Trophoblast cell (in vitro differentiated cells and primary cell): ENCODE data around the gene CAV1.

Experiments
- DNase-seq, 2 donors: peaks; one replicate each; pipeline ENCODE4 v3.0.0-alpha.2; 2016
- H2AFZ ChIP-seq: 2 replicates; pipeline ENCODE4 v1.6.1; 2013; ENCODE audit warnings: low read length, moderate library complexity, mild to moderate bottlenecking; ENCODE audit not compliant: insufficient read depth, poor library complexity
- H2AK5ac ChIP-seq: 2 replicates; pipeline ENCODE4 v1.6.1; 2013; ENCODE audit warnings: mild to moderate bottlenecking, low read length
- H2BK120ac ChIP-seq: 2 replicates; pipeline ENCODE4 v1.6.1; 2013; ENCODE audit warnings: low read length, mild to moderate bottlenecking, moderate library complexity; ENCODE audit not compliant: insufficient read depth, poor library complexity
- H2BK12ac ChIP-seq: 2 replicates; pipeline ENCODE4 v1.6.1; 2013; ENCODE audit warnings: mild to moderate bottlenecking, low read length, moderate library complexity
- H2BK5ac ChIP-seq: 2 replicates; pipeline ENCODE4 v1.6.1; 2013; ENCODE audit warnings: low read length, low read depth, moderate library complexity, mild to moderate bottlenecking; ENCODE audit not compliant: poor library complexity
- H3K14ac ChIP-seq: 2 replicates; pipeline ENCODE4 v1.6.1; 2013; ENCODE audit warnings: mild to moderate bottlenecking, low read length
- H3K18ac ChIP-seq: 2 replicates; pipeline ENCODE4 v1.6.1; 2013; ENCODE audit warnings: mild to moderate bottlenecking, low read length
- H3K23ac ChIP-seq: 2 replicates; pipeline ENCODE4 v1.6.1; 2013; ENCODE audit warnings: low read length
- H3K27ac ChIP-seq: 2 replicates; pipeline ENCODE4 v1.5.1; 2013; ENCODE audit warnings: low read depth, mild to moderate bottlenecking, inconsistent platforms, low read length, moderate library complexity
- H3K27me3 ChIP-seq: 2 replicates; pipeline ENCODE4 v1.6.1; 2013; ENCODE audit warnings: inconsistent platforms, mild to moderate bottlenecking, low read length, moderate library complexity; ENCODE audit not compliant: insufficient read depth
- H3K36me3 ChIP-seq, 2 experiments: 1 replicate in 1 of 2; 2 replicates in 1 of 2; pipeline ENCODE4 v1.6.1; 2013; ENCODE audit warnings: low read length in 2 of 2, mild to moderate bottlenecking in 2 of 2, moderate library complexity in 1 of 2; ENCODE audit not compliant: insufficient read depth in 2 of 2, control insufficient read depth in 1 of 2
- H3K4ac ChIP-seq: 2 replicates; pipeline ENCODE4 v1.6.1; 2013; ENCODE audit warnings: low read depth, mild to moderate bottlenecking, low read length, moderate library complexity
- H3K4me1 ChIP-seq, 2 experiments: 1 replicate in 1 of 2; 2 replicates in 1 of 2; pipeline ENCODE4 v1.6.1; 2013; ENCODE audit warnings: low read length in 2 of 2, mild to moderate bottlenecking in 2 of 2, moderate library complexity in 1 of 2; ENCODE audit not compliant: insufficient read depth in 2 of 2, control insufficient read depth in 1 of 2
- H3K4me2 ChIP-seq: 2 replicates; pipeline ENCODE4 v1.6.1; 2013; ENCODE audit warnings: inconsistent platforms, mild to moderate bottlenecking, low read length, moderate library complexity
- H3K4me3 ChIP-seq: 2 replicates; pipeline ENCODE4 v1.5.1; 2013; ENCODE audit warnings: mild to moderate bottlenecking, low read depth, low read length, inconsistent platforms
- H3K79me1 ChIP-seq: one replicate; pipeline ENCODE4 v1.6.1; 2013; ENCODE audit warnings: low read length
- H3K79me2 ChIP-seq: 2 replicates; pipeline ENCODE4 v1.6.1; 2013; ENCODE audit warnings: low read length, mild to moderate bottlenecking; ENCODE audit not compliant: control insufficient read depth, insufficient read depth, poor library complexity
- H3K9ac ChIP-seq: 2 replicates; pipeline ENCODE4 v1.6.1; 2013; ENCODE audit warnings: mild to moderate bottlenecking, low read length
- H3K9me3 ChIP-seq: 2 replicates; pipeline ENCODE4 v1.6.1; 2013; ENCODE audit warnings: low read depth, mild to moderate bottlenecking, control low read depth, inconsistent platforms, low read length; ENCODE audit not compliant: insufficient read depth
- H4K12ac ChIP-seq: 2 replicates; pipeline ENCODE4 v1.6.1; 2013; ENCODE audit warnings: low read depth, mild to moderate bottlenecking, low read length, moderate library complexity
- H4K8ac ChIP-seq: 2 replicates; pipeline ENCODE4 v1.6.1; 2013; ENCODE audit warnings: low read depth, mild to moderate bottlenecking, low read length, moderate library complexity
- H4K91ac ChIP-seq: one replicate; pipeline ENCODE4 v1.6.1; 2013; ENCODE audit warnings: low read depth, mild to moderate bottlenecking, low read length, moderate library complexity
- WGBS: extraction: QIAGEN DNeasy Blood & Tissue Kit; methylation state at CpG from one replicate; pipeline ENCODE4 v1.1.7; 2013; ENCODE audit warnings: missing lambda C conversion rate; ENCODE audit not compliant: insufficient read length, insufficient coverage; ENCODE audit errors: extremely low coverage; 5-methylcytosine and 5-hydroxymethylcytosine counted together

Gene CAV1

GRCh38 chr7:116492654-116493109 is 32.2 kb upstream of the CAV1 start:
- no peak overlapping the region for H3K23ac ChIP-seq
- no peak overlapping the region for H2BK120ac ChIP-seq

DNA sequence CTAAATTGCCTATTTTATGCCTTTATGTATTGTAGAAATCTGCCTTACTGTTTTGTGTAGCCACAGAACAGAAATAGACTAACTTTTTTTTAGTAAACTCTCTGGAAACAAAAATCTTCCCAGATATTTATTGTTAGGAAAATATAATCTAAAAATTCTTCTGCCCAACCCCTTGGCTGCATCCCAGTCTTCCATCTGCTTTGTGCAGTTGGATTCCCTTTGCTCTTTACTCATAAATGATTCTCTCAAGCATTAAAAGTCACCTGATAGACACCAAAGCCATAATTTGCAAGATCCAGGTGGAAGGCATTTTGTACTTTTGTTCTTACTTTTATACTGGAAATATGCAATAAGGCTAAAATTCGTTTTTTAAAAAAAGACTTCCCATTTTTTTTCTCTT is 31.4 kb upstream of the CAV1 start:
- Histone ChIP-seq H3K14ac (no peak overlapping the region), H3K36me3 (no peaks in the 10 kb centered on the region), H3K79me1 (no peaks in the 10 kb centered on the region), H3K4me3 (no peak overlapping the region), H3K9ac (no peak overlapping the region), H2AFZ (no peak overlapping the region), H2BK12ac (no peak overlapping the region), H3K9me3 (no peaks in the 10 kb centered on the region), H3K4me1 (no peaks in the 10 kb centered on the region), H3K4me2 (no peak overlapping the region), H2BK5ac (no peak overlapping the region), H2BK120ac (no peak overlapping the region), H4K8ac (no peak overlapping the region), H3K27me3 (no peaks in the 10 kb centered on the region), H4K12ac (no peak overlapping the region), H3K4ac (no peak overlapping the region), H3K18ac (no peak overlapping the region), H2AK5ac (no peak overlapping the region), H3K27ac (no peak overlapping the region), H3K79me2 (no peaks in the 10 kb centered on the region), H3K23ac (no peak overlapping the region), H4K91ac (no peak overlapping the region)
- WGBS = no CpG with 5 or more reads among the region's 1 CpG
- DNase-seq = no peak

More at GRCh38 chr7:116492654-116493109, 32.2 kb upstream of the CAV1 start:
- no peak overlapping the region for H3K4ac ChIP-seq
- no peaks in the 10 kb centered on the region for H3K79me1 ChIP-seq
- no peak overlapping the region for H2AFZ ChIP-seq
- H3K9ac ChIP-seq = no peak overlapping the region
- no peaks in the 10 kb centered on the region for H3K27me3 ChIP-seq
- no peak overlapping the region for H3K18ac ChIP-seq
- H3K9me3 ChIP-seq = no peaks in the 10 kb centered on the region
- H3K14ac ChIP-seq = no peak overlapping the region
- H3K27ac ChIP-seq = no peak overlapping the region
- H3K36me3 ChIP-seq = no peaks in the 10 kb centered on the region
- H4K8ac ChIP-seq = no peak overlapping the region
- no peak overlapping the region for H4K91ac ChIP-seq
- no peak overlapping the region for H2BK5ac ChIP-seq
- H2AK5ac ChIP-seq = no peak overlapping the region
- no peak for DNase-seq
- H3K4me2 ChIP-seq = no peak overlapping the region
- H3K4me3 ChIP-seq = no peak overlapping the region
- no peaks in the 10 kb centered on the region for H3K79me2 ChIP-seq
- WGBS = no CpG with 5 or more reads among the region's 3 CpGs
- no peak overlapping the region for H2BK12ac ChIP-seq
- H3K4me1 ChIP-seq = no peaks in the 10 kb centered on the region
- H4K12ac ChIP-seq = no peak overlapping the region

GRCh38 chr7:116494472-116494871 is 30.4 kb upstream of the CAV1 start:
- no peak overlapping the region for H4K91ac ChIP-seq

GRCh38 chr7:116495736-116496135 is 29.1 kb upstream of the CAV1 start:
- WGBS = no CpG with 5 or more reads among the region's 1 CpG
- no peak overlapping the region for H3K27ac ChIP-seq
- H3K4me3 ChIP-seq = no peak overlapping the region
- no peaks in the 10 kb centered on the region for H3K36me3 ChIP-seq
- H4K12ac ChIP-seq = no peak overlapping the region
- no peak overlapping the region for H2BK12ac ChIP-seq
- no peak overlapping the region for H3K9ac ChIP-seq
- no peak overlapping the region for H3K23ac ChIP-seq
- no peak overlapping the region for H2AFZ ChIP-seq
- no peaks in the 10 kb centered on the region for H3K27me3 ChIP-seq
- H3K14ac ChIP-seq = no peak overlapping the region
- H4K91ac ChIP-seq = no peak overlapping the region
- no peak for DNase-seq
- H3K79me2 ChIP-seq = no peaks in the 10 kb centered on the region
- no peak overlapping the region for H4K8ac ChIP-seq
- no peaks in the 10 kb centered on the region for H3K9me3 ChIP-seq
- H2BK120ac ChIP-seq = no peak overlapping the region
- no peak overlapping the region for H3K18ac ChIP-seq
- no peak overlapping the region for H2AK5ac ChIP-seq
- peaks cover 5% of the 10 kb centered on the region for H3K79me1 ChIP-seq
- H2BK5ac ChIP-seq = no peak overlapping the region
- peaks cover 0 to 4% of the 10 kb centered on the region in 2 experiments for H3K4me1 ChIP-seq
- H3K4me2 ChIP-seq = no peak overlapping the region
- H3K4ac ChIP-seq = no peak overlapping the region

More at GRCh38 chr7:116494472-116494871, 30.4 kb upstream of the CAV1 start:
- no peak overlapping the region for H3K9ac ChIP-seq
- no peak overlapping the region for H3K27ac ChIP-seq
- H3K23ac ChIP-seq = no peak overlapping the region
- no peak overlapping the region for H2BK5ac ChIP-seq
- no peaks in the 10 kb centered on the region for H3K27me3 ChIP-seq
- H3K4me3 ChIP-seq = no peak overlapping the region
- no peak overlapping the region for H4K8ac ChIP-seq
- no peak overlapping the region for H2AK5ac ChIP-seq
- peaks cover 2% of the 10 kb centered on the region for H3K79me1 ChIP-seq
- H3K4ac ChIP-seq = no peak overlapping the region
- H3K14ac ChIP-seq = no peak overlapping the region
- no peak overlapping the region for H2BK120ac ChIP-seq
- no peak for DNase-seq
- H4K12ac ChIP-seq = no peak overlapping the region
- no CpG with 5 or more reads among the region's 2 CpGs for WGBS
- no peak overlapping the region for H2BK12ac ChIP-seq
- no peaks in the 10 kb centered on the region for H3K9me3 ChIP-seq
- H3K18ac ChIP-seq = no peak overlapping the region
- no peaks in the 10 kb centered on the region for H3K36me3 ChIP-seq
- no peak overlapping the region for H3K4me2 ChIP-seq
- H2AFZ ChIP-seq = no peak overlapping the region
- H3K4me1 ChIP-seq = peaks cover 0 to 3% of the 10 kb centered on the region in 2 experiments
- no peaks in the 10 kb centered on the region for H3K79me2 ChIP-seq
